MM.1S (cell line): ENCODE measurements around the gene BCAM.

Experiments
- DNase-seq: peaks from one replicate; pipeline ENCODE4 v3.0.0-alpha.2; 2015
- H2AFZ ChIP-seq: fragments of 300-600 bp; sonication (generic); 2 replicates; pipeline ENCODE4 v1.6.0; 2016; ENCODE audit warnings: antibody characterized with exemption, low read length
- H3F3A ChIP-seq: fragments of 300-600 bp; sonication (generic); 2 replicates; pipeline ENCODE4 v1.6.1; 2016; ENCODE audit warnings: mild to moderate bottlenecking, antibody characterized with exemption, low read length, moderate library complexity, mixed read lengths; ENCODE audit not compliant: insufficient read depth
- H3K27ac ChIP-seq: fragments of 300-600 bp; sonication (generic); 2 replicates; pipeline ENCODE4 v1.5.1; 2016; ENCODE audit warnings: mild to moderate bottlenecking, low read length
- H3K27me3 ChIP-seq: fragments of 300-600 bp; sonication (generic); replicated peaks from 2 replicates; pipeline ENCODE4 v1.6.0; 2016; ENCODE audit warnings: low read length; ENCODE audit not compliant: insufficient read depth
- H3K36me3 ChIP-seq: fragments of 300-600 bp; sonication (generic); replicated peaks from 2 replicates; pipeline ENCODE4 v1.6.1; 2016; ENCODE audit warnings: mild to moderate bottlenecking, low read length, mixed read lengths; ENCODE audit not compliant: insufficient read depth
- H3K4me1 ChIP-seq: fragments of 300-600 bp; sonication (generic); 2 replicates; pipeline ENCODE4 v1.6.1; 2016; ENCODE audit warnings: low read length, mixed read lengths
- H3K4me2 ChIP-seq: fragments of 300-600 bp; sonication (generic); 2 replicates; pipeline ENCODE4 v1.6.0; 2016; ENCODE audit warnings: low read depth, low read length
- H3K4me3 ChIP-seq: fragments of 300-600 bp; sonication (generic); 2 replicates; pipeline ENCODE4 v1.5.1; 2016; ENCODE audit warnings: low read length, mixed read lengths
- H3K79me2 ChIP-seq: fragments of 300-600 bp; sonication (generic); 2 replicates; pipeline ENCODE4 v1.6.1; 2016; ENCODE audit warnings: mixed run types, low read length, mixed read lengths
- H3K9ac ChIP-seq: fragments of 300-600 bp; sonication (generic); 2 replicates; pipeline ENCODE4 v1.6.1; 2016; ENCODE audit warnings: low read length, mixed read lengths
- H3K9me2 ChIP-seq: fragments of 300-600 bp; sonication (generic); replicated peaks from 2 replicates; pipeline ENCODE4 v1.6.1; 2016; ENCODE audit warnings: mild to moderate bottlenecking, low read length, mixed read lengths; ENCODE audit not compliant: insufficient read depth
- H3K9me3 ChIP-seq: fragments of 300-600 bp; sonication (generic); replicated peaks from 2 replicates; pipeline ENCODE4 v1.6.1; 2016; ENCODE audit warnings: mild to moderate bottlenecking, low read length, mixed read lengths; ENCODE audit not compliant: insufficient read depth
- H4K20me1 ChIP-seq: fragments of 300-600 bp; sonication (generic); 2 replicates; pipeline ENCODE4 v1.6.1; 2016; ENCODE audit warnings: mild to moderate bottlenecking, low read length, moderate library complexity, mixed read lengths; ENCODE audit not compliant: insufficient read depth
- CTCF ChIP-seq: fragments of 300-600 bp; sonication (generic); IDR thresholded peaks from 2 replicates; pipeline ENCODE4 v1.5.1; 2016; ENCODE audit warnings: antibody characterized with exemption, low read length, mixed read lengths
- EZH2 ChIP-seq: fragments of 300-600 bp; sonication (generic); optimal IDR thresholded peaks from 2 replicates; pipeline ENCODE3; 2017; ENCODE audit warnings: low read depth, mild to moderate bottlenecking, antibody characterized with exemption, low read length, mixed read lengths
- EZH2phosphoT487 ChIP-seq: fragments of 300-600 bp; sonication (generic); IDR thresholded peaks from 2 replicates; pipeline ENCODE4 v1.6.1; 2018; ENCODE audit warnings: antibody characterized with exemption, low read length

The BCAM gene

GRCh38 chr19:44813070-44813840, 4.4 kb downstream of the BCAM start:
- Histone ChIP-seq H3K79me2 (no peaks in the 10 kb centered on the region), H3K36me3 (no peaks in the 10 kb centered on the region), H3K27ac (no peak overlapping the region), H3K27me3 (peaks cover 70% of the 10 kb centered on the region), H3F3A (no peaks in the 10 kb centered on the region), H4K20me1 (no peaks in the 10 kb centered on the region), H3K4me3 (no peak overlapping the region), H3K9me3 (no peaks in the 10 kb centered on the region), H3K9me2 (no peaks in the 10 kb centered on the region), H3K4me1 (no peaks in the 10 kb centered on the region), H3K9ac (no peak overlapping the region), H3K4me2 (peak overlapping the region; percentile 30; the same call in 1 of the 2 replicates), H2AFZ (no peak overlapping the region)
- DNase-seq: no peak
- TF ChIP-seq EZH2 (no peak), CTCF (no peak), EZH2phosphoT487 (no peak)

GRCh38 chr19:44813841-44814470, 5.1 kb downstream of the BCAM start:
- no peak overlapping the region for H3K4me2 ChIP-seq

GRCh38 chr19:44814517-44814916, 5.6 kb downstream of the BCAM start:
- H3K27ac ChIP-seq: no peak overlapping the region
- no peak for DNase-seq
- H3F3A ChIP-seq: no peaks in the 10 kb centered on the region
- H3K27me3 ChIP-seq: peaks cover 72% of the 10 kb centered on the region
- no peak for TF ChIP-seq CTCF
- TF ChIP-seq EZH2: no peak
- H3K9me3 ChIP-seq: no peaks in the 10 kb centered on the region
- H3K9me2 ChIP-seq: no peaks in the 10 kb centered on the region
- no peak overlapping the region for H3K4me2 ChIP-seq
- H3K4me1 ChIP-seq: no peaks in the 10 kb centered on the region
- no peaks in the 10 kb centered on the region for H3K36me3 ChIP-seq
- H4K20me1 ChIP-seq: no peaks in the 10 kb centered on the region
- H3K9ac ChIP-seq: no peak overlapping the region
- H3K79me2 ChIP-seq: no peaks in the 10 kb centered on the region
- H2AFZ ChIP-seq: no peak overlapping the region
- H3K4me3 ChIP-seq: no peak overlapping the region

More at GRCh38 chr19:44813841-44814470, 5.1 kb downstream of the BCAM start:
- Histone ChIP-seq H3K4me1 (no peaks in the 10 kb centered on the region), H3K4me3 (no peak overlapping the region), H3K27me3 (peaks cover 72% of the 10 kb centered on the region), H3K27ac (no peak overlapping the region), H2AFZ (no peak overlapping the region), H3K9ac (no peak overlapping the region), H3K79me2 (no peaks in the 10 kb centered on the region), H3K36me3 (no peaks in the 10 kb centered on the region), H3F3A (no peaks in the 10 kb centered on the region), H3K9me2 (no peaks in the 10 kb centered on the region), H3K9me3 (no peaks in the 10 kb centered on the region), H4K20me1 (no peaks in the 10 kb centered on the region)
- no peak for DNase-seq
- TF ChIP-seq CTCF (no peak), EZH2phosphoT487 (no peak), EZH2 (no peak)
